Spinal cord (tissue), 10 donors: ENCODE data around the gene CNDP2. TPM values are rescaled to one million over a fixed set of nuclear protein-coding genes. Genes with fewer than 3 reads are reported as not detected.
"Not testable (repeated sequence)": the region's sequence is repeated elsewhere in the genome, so short reads cannot be mapped to it uniquely, and the experiment has no call there.

Source experiments
- DNase-seq, 6 donors: peaks; one replicate each; pipeline versions ENCODE4 v3.0.0 to v3.0.0-alpha.2; 2013 to 2015; ENCODE audit warnings: low spot score in 6 of 6, low read depth in 4 of 6
- H3K27ac ChIP-seq: one replicate; pipeline ENCODE4 v1.5.1; 2013; ENCODE audit warnings: low read depth, low read length, control low read depth
- H3K27me3 ChIP-seq: one replicate; pipeline ENCODE4 v1.6.1; 2013; ENCODE audit warnings: low read length; ENCODE audit not compliant: control insufficient read depth, insufficient read depth
- H3K36me3 ChIP-seq: one replicate; pipeline ENCODE4 v1.6.1; 2013; ENCODE audit warnings: low read length; ENCODE audit not compliant: control insufficient read depth, insufficient read depth
- H3K4me1 ChIP-seq: one replicate; pipeline ENCODE4 v1.6.1; 2013; ENCODE audit warnings: low read length; ENCODE audit not compliant: control insufficient read depth, insufficient read depth
- H3K4me3 ChIP-seq: one replicate; pipeline ENCODE4 v1.5.1; 2013; ENCODE audit warnings: low read depth, low read length, control low read depth
- H3K9me3 ChIP-seq: one replicate; pipeline ENCODE4 v1.6.1; 2013; ENCODE audit warnings: low read length; ENCODE audit not compliant: control insufficient read depth, insufficient read depth
- WGBS: methylation state at CpG from one replicate; pipeline ENCODE4 v1.1.5; 2013; ENCODE audit warnings: missing lambda C conversion rate; ENCODE audit not compliant: insufficient coverage; 5-methylcytosine and 5-hydroxymethylcytosine counted together
- polyA plus RNA-seq, 2 donors: library from polyadenylated mRNA; unstranded; fragments of 120-200 nt; gene quantifications; one replicate each; pipeline ENCODE4 v1.2.1, GENCODE V29; 2013; ENCODE audit not compliant: insufficient read length in 2 of 2
- total RNA-seq, 2 donors: library from RNA; depleted of rRNA in 1 of 2; stranded (reverse); fragments of 120-200 nt in 1 of 2; fragments of >200 nt in 1 of 2; gene quantifications; one replicate each; pipeline versions ENCODE4 v1.2.3 to v1.2.4, GENCODE V29; 2013 to 2014
- donor health status: healthy.

The CNDP2 gene
- total and polyA plus RNA-seq, 4 donors = 66.4 to 135 (median 98.4) TPM

DNA sequence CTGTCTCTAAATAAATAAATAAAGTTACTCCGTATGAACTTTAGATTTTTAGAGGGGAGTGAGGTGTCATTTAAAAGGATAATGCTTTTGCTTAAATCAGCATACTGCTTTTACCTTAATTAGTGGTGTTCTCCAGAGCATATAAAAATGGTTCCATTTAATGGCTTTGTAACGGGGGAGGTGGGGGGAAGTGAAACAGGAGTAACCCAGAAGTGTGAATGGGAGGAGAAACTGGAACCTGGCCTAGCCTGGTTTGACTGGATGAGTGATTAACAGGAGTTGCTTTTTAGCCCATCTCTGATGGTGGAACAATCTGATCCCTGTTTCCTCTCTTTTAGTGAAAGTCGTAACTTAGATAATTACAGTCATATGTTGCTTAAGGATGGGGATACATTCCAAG lies 1.6 kb downstream of the CNDP2 start:
- no peak overlapping the region for H3K4me3 ChIP-seq

GRCh38 chr18:74498712-74499627 lies 2.8 kb downstream of the CNDP2 start:
- Histone ChIP-seq H3K4me3 (no peak overlapping the region), H3K36me3 (peaks cover 24% of the 10 kb centered on the region), H3K27ac (no peak overlapping the region), H3K4me1 (peaks cover 15% of the 10 kb centered on the region), H3K9me3 (no peaks in the 10 kb centered on the region), H3K27me3 (no peaks in the 10 kb centered on the region)
- DNase-seq = no peak
- 83% methylated on average over 5 of the region's 14 CpGs for WGBS

More for the DNA sequence above, 1.6 kb downstream of the CNDP2 start:
- H3K27ac ChIP-seq = no peak overlapping the region
- peaks cover 15% of the 10 kb centered on the region for H3K4me1 ChIP-seq
- no peaks in the 10 kb centered on the region for H3K9me3 ChIP-seq
- H3K27me3 ChIP-seq = no peaks in the 10 kb centered on the region
- no peak for DNase-seq
- WGBS = 73% methylated on average over 1 of the region's 3 CpGs
- peaks cover 18% of the 10 kb centered on the region for H3K36me3 ChIP-seq

- peaks cover 29% of the 10 kb centered on the region for H3K36me3 ChIP-seq
- no peaks in the 10 kb centered on the region for H3K9me3 ChIP-seq
- no peak overlapping the region for H3K4me3 ChIP-seq
- H3K4me1 ChIP-seq = peaks cover 15% of the 10 kb centered on the region
- DNase-seq = peak in 2 of 6 donors; percentile 27 to 69
- H3K27ac ChIP-seq = no peak overlapping the region
- 6% methylated on average over 3 of the region's 9 CpGs for WGBS
- no peaks in the 10 kb centered on the region for H3K27me3 ChIP-seq
These were observed 3.5 kb downstream of the CNDP2 start for GRCh38 chr18:74499633-74500032.

DNA sequence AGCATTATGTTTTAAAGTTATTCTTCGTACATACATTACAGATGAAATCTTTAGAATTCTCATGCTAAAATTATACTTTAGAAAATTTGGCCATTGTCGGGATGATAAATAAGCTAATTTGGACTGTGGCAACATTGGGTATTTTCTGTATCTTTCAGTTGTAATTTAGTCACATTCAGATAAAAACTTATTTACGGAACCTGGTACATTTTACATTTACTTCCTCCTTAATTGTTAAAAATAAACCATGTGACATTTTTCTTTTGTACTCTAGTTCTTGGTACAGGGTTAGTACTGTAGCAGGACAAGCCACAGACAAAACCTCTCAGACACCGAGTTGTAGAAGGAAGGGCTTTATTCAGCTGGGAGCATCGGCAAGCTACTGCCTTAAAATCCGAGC lies 4.2 kb downstream of the CNDP2 start:
- no peak for DNase-seq
- no peak overlapping the region for H3K27ac ChIP-seq

GRCh38 chr18:74500774-74501173 lies 4.6 kb downstream of the CNDP2 start:
- H3K27ac ChIP-seq, DNase-seq, H3K9me3 ChIP-seq, H3K27me3 ChIP-seq, H3K4me3 ChIP-seq: not testable (repeated sequence)
- whole genome bisulfite sequencing = 60% methylated on average over 4 of the region's 8 CpGs
- peaks cover 34% of the 10 kb centered on the region for H3K36me3 ChIP-seq
- H3K4me1 ChIP-seq = peaks cover 14% of the 10 kb centered on the region

More for the DNA sequence above, 4.2 kb downstream of the CNDP2 start:
- H3K27me3 ChIP-seq = no peaks in the 10 kb centered on the region
- WGBS = 60% methylated on average over 1 of the region's 6 CpGs
- H3K36me3 ChIP-seq = peaks cover 31% of the 10 kb centered on the region
- no peak overlapping the region for H3K4me3 ChIP-seq
- H3K9me3 ChIP-seq = no peaks in the 10 kb centered on the region
- H3K4me1 ChIP-seq = peaks cover 15% of the 10 kb centered on the region

DNA sequence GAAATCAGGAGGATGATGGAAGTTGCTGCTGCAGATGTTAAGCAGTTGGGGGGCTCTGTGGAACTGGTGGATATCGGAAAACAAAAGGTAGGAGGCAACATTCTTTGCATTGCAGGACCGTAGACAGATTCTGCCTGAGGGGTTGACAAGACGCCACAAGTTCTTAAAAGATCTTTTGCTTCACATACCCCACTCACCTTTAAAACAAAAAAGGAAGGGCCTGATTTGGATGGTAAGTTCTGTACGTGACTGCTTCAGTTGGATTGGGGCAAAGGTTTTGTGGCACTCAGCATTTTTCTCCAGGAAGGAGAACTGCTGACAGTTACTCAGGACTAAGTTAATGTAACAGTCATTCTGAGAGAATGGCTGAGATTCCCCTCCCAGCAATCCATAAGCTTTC lies 5.2 kb downstream of the CNDP2 start:
- Histone ChIP-seq H3K4me3 (no peak overlapping the region), H3K9me3 (no peaks in the 10 kb centered on the region), H3K4me1 (peaks cover 20% of the 10 kb centered on the region), H3K36me3 (peaks cover 40% of the 10 kb centered on the region), H3K27me3 (no peaks in the 10 kb centered on the region), H3K27ac (no peak overlapping the region)
- no peak for DNase-seq
- WGBS = no CpG with 5 or more reads among the region's 4 CpGs

DNA sequence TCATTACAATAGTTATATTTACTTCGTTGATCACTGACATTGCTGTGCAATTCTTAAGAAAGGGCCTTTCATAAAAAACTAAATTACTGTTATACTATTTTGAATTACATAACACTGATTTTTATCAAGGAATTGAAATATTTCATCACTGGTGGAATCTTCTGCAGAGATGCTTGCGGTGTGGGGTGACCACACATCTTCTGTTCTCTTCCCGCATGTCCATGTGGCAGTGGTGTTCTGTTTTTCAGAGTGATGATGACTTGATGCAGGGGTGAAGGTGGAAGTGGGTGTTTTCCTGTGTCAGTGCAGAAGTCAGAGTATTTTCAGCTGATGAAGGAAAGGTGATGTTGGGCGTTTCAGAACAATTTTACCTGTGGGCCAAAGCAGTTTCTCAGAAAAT lies 7.0 kb downstream of the CNDP2 start:
- Histone ChIP-seq H3K36me3 (peaks cover 58% of the 10 kb centered on the region), H3K27ac (no peak overlapping the region), H3K9me3 (no peaks in the 10 kb centered on the region), H3K4me3 (no peak overlapping the region), H3K27me3 (no peaks in the 10 kb centered on the region), H3K4me1 (peaks cover 18% of the 10 kb centered on the region)
- 94% methylated on average over 3 of the region's 4 CpGs for WGBS
- DNase-seq = no peak

DNA sequence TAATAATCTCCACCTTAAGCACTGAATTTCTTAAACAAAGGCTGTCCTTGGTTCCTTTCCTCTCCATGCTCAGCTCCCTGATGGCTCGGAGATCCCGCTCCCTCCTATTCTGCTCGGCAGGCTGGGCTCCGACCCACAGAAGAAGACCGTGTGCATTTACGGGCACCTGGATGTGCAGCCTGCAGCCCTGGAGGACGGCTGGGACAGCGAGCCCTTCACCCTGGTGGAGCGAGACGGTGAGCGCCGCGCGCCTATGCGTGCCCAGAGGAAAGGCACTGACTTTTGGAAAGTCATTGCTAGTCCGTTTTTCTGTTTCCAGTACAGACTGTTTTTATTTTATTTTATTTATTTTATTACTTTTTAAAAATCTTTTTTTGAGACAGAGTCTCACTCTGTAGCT lies 9.6 kb downstream of the CNDP2 start:
- 88% methylated on average over 8 of the region's 16 CpGs for WGBS
- peaks cover 18% of the 10 kb centered on the region for H3K4me1 ChIP-seq
- no peak overlapping the region for H3K27ac ChIP-seq
- H3K27me3 ChIP-seq = no peaks in the 10 kb centered on the region
- H3K36me3 ChIP-seq = peaks cover 82% of the 10 kb centered on the region
- no peak for DNase-seq
- H3K9me3 ChIP-seq = no peaks in the 10 kb centered on the region
- no peak overlapping the region for H3K4me3 ChIP-seq

GRCh38 chr18:74506448-74507084 lies 10.4 kb downstream of the CNDP2 start:
- WGBS = 31% methylated on average over 11 of the region's 11 CpGs
- Histone ChIP-seq H3K27me3 (no peaks in the 10 kb centered on the region), H3K9me3 (no peaks in the 10 kb centered on the region), H3K36me3 (peaks cover 83% of the 10 kb centered on the region), H3K27ac (no peak overlapping the region), H3K4me1 (peaks cover 18% of the 10 kb centered on the region), H3K4me3 (no peak overlapping the region)
- peak in 3 of 6 donors; percentile 14 to 75 (median 25) for DNase-seq
